Thoracic aorta (tissue), 2 donors: Measurements from ENCODE around the gene TIAM2. TPM values are rescaled to one million over a fixed set of nuclear protein-coding genes. Genes with fewer than 3 reads are reported as not detected.

Experiments
- ATAC-seq: fragments of 150-250 bp; one replicate; pipeline ENCODE4 v1.8.0; 2017; ENCODE audit warnings: low read depth; ENCODE audit not compliant: insufficient number of reproducible peaks, low FRiP score
- DNase-seq: peaks from one replicate; pipeline ENCODE4 v3.0.0-alpha.2; 2020; ENCODE audit warnings: low spot score
- H3K27ac ChIP-seq, 2 donors: fragments of 200-600 bp; sonication (generic); 1 replicate in 1 of 2; 2 replicates in 1 of 2; pipeline ENCODE4 v1.5.1; 2016; ENCODE audit warnings: mild to moderate bottlenecking in 2 of 2, moderate library complexity in 2 of 2
- H3K27me3 ChIP-seq: fragments of 200-600 bp; sonication (generic); replicated peaks from 2 replicates; pipeline ENCODE4 v1.6.0; 2016; ENCODE audit warnings: mild to moderate bottlenecking; ENCODE audit not compliant: insufficient read depth
- H3K36me3 ChIP-seq: fragments of 200-600 bp; sonication (generic); one replicate; pipeline ENCODE4 v1.5.1; 2016
- H3K4me1 ChIP-seq, 2 donors: fragments of 200-600 bp; sonication (generic); 1 replicate in 1 of 2; 2 replicates in 1 of 2; pipeline versions ENCODE4 v1.5.1 to v1.6.0; 2016; ENCODE audit warnings: low read depth in 2 of 2, mild to moderate bottlenecking in 1 of 2; ENCODE audit not compliant: control insufficient read depth in 1 of 2
- H3K4me3 ChIP-seq: fragments of 200-600 bp; sonication (generic); 2 replicates; pipeline ENCODE4 v1.5.1; 2016; ENCODE audit warnings: mild to moderate bottlenecking
- H3K9me3 ChIP-seq: fragments of 200-600 bp; sonication (generic); 2 replicates; pipeline ENCODE4 v1.5.1; 2016
- total RNA-seq, 2 donors: library from RNA; depleted of rRNA; stranded (reverse); fragments of >200 nt; gene quantifications; one replicate each; pipeline versions ENCODE4 v1.1.0 to v1.2.3, GENCODE V29; 2016
- TF ChIP-seq, protein P1 (sequence below): fragments of 200-600 bp; sonication (generic); IDR thresholded peaks from one replicate; pipeline ENCODE4 v1.5.1; 2019; ENCODE audit warnings: antibody characterized with exemption

TIAM2 gene
- total RNA-seq, 2 donors from 2014 or later = 17.8 to 22.1 TPM

DNA sequence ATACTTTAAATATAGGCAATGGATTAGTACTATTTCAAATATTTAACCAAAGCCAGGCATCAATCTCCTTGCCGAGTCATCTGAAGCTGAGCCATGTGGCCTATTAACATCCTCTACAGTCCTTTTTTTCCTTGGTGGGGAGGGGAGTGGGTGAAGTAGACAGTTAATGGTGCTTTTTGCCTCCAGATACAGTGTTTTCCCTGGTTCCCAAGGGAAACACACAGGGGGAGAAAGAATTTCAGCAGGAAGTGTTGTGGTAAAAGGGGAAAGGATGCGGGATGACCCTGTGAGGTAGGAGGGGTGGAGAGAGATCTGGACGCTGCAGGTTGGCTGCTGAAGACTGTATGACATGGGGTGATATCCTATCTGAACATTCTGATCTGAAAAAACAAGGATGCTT lies 278.3 kb downstream of the TIAM2 start:
- H3K4me1 ChIP-seq = peaks cover 27 to 44% of the 10 kb centered on the region in 2 donors
- H3K27ac ChIP-seq = peak overlapping the region; percentile 14 to 43
- DNase-seq (no peak), ATAC-seq (no peak)
- no peaks in the 10 kb centered on the region for H3K9me3 ChIP-seq
- no peaks in the 10 kb centered on the region for H3K36me3 ChIP-seq
- H3K27me3 ChIP-seq = no peaks in the 10 kb centered on the region
- TF ChIP-seq, protein P1, sequence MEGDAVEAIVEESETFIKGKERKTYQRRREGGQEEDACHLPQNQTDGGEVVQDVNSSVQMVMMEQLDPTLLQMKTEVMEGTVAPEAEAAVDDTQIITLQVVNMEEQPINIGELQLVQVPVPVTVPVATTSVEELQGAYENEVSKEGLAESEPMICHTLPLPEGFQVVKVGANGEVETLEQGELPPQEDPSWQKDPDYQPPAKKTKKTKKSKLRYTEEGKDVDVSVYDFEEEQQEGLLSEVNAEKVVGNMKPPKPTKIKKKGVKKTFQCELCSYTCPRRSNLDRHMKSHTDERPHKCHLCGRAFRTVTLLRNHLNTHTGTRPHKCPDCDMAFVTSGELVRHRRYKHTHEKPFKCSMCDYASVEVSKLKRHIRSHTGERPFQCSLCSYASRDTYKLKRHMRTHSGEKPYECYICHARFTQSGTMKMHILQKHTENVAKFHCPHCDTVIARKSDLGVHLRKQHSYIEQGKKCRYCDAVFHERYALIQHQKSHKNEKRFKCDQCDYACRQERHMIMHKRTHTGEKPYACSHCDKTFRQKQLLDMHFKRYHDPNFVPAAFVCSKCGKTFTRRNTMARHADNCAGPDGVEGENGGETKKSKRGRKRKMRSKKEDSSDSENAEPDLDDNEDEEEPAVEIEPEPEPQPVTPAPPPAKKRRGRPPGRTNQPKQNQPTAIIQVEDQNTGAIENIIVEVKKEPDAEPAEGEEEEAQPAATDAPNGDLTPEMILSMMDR = no peak
- no peak overlapping the region for H3K4me3 ChIP-seq

DNA sequence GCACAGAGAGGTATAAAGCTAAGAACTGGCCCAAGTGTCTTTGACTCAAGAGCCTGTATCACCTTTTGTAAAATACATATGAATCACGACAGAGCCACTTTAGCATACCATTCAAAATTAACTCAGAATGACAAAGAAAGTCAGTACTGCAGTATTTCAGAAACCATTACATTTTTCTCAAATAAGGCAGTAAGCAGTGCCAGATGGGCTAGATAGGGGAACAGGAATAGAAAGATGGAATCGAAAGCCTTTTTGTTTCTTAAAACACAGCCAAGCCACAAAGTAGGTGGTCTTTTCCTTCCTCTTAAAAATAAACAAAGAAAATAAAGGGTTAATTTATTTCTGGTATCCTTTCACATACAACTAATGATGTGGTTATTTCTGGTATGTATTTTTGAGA lies 279.0 kb downstream of the TIAM2 start:
- Histone ChIP-seq H3K27me3 (no peaks in the 10 kb centered on the region), H3K36me3 (no peaks in the 10 kb centered on the region), H3K4me1 (peaks cover 27 to 44% of the 10 kb centered on the region in 2 donors), H3K9me3 (no peaks in the 10 kb centered on the region), H3K27ac (peak overlapping the region; percentile 14 to 28), H3K4me3 (no peak overlapping the region)
- ATAC-seq (no peak), DNase-seq (no peak)
- TF ChIP-seq, protein P1 = no peak

- Histone ChIP-seq H3K27me3 (no peaks in the 10 kb centered on the region), H3K4me1 (peaks cover 27 to 44% of the 10 kb centered on the region in 2 donors), H3K36me3 (no peaks in the 10 kb centered on the region), H3K27ac (peak overlapping the region; percentile 14 to 28), H3K9me3 (no peaks in the 10 kb centered on the region), H3K4me3 (no peak overlapping the region)
- DNase-seq (no peak), ATAC-seq (no peak)
- TF ChIP-seq, protein P1 = no peak
These were observed 279.4 kb downstream of the TIAM2 start for GRCh38 chr6:155274533-155274932.

DNA sequence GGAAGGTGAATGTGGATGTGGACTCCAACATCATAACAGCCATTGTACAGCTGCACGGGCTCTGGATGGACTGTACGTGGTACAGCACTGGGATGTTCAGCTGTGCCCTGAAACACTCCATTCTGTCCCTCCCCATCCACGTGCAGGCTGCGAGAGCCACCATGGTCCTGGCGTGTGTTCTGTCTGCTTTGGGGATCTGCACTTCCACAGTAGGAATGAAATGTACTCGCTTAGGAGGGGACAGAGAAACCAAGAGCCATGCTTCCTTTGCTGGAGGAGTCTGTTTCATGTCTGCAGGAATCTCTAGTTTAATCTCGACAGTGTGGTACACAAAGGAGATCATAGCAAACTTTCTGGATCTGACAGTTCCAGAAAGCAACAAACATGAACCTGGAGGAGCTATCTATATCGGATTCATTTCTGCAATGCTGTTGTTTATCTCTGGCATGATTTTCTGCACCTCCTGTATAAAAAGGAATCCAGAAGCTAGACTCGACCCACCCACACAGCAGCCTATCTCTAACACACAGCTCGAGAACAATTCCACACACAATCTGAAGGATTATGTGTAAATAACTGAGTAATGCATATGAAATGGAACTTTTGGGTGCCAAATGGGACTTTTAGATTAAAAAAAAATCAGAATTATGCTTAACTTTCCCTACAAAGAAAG lies 280.8 kb downstream of the TIAM2 start:
- H3K4me1 ChIP-seq = peaks cover 27 to 44% of the 10 kb centered on the region in 2 donors
- ATAC-seq (no peak), DNase-seq (no peak)

DNA sequence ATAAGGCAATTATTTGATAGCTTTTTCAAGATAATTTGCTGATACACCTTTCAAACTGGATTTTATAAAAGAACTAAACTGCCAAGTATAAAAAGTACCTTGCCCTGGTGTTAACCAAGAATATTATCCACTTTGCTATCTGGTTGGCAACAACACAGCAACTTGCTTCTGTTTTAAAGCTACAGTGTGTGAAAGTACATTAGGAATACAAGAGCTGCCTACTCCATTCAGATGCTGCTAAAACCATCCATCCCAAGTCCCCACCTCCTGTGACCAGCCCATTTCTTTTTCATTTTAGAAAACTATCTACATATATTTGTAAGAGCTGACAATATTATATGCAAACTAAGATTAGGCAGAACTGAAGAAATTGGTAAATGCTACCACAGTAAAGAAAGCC lies 281.5 kb downstream of the TIAM2 start:
- no peaks in the 10 kb centered on the region for H3K9me3 ChIP-seq
- no peak for DNase-seq
- peaks cover 27 to 44% of the 10 kb centered on the region in 2 donors for H3K4me1 ChIP-seq
- H3K27ac ChIP-seq = no peak overlapping the region
- no peaks in the 10 kb centered on the region for H3K27me3 ChIP-seq
- TF ChIP-seq, protein P1 = no peak
- no peaks in the 10 kb centered on the region for H3K36me3 ChIP-seq
- no peak for ATAC-seq
- H3K4me3 ChIP-seq = no peak overlapping the region

More for the DNA sequence above, 280.8 kb downstream of the TIAM2 start:
- Histone ChIP-seq H3K27me3 (no peaks in the 10 kb centered on the region), H3K36me3 (no peaks in the 10 kb centered on the region), H3K9me3 (no peaks in the 10 kb centered on the region), H3K27ac (peak overlapping the region; percentile 15 to 19), H3K4me3 (no peak overlapping the region)
- TF ChIP-seq, protein P1 = no peak
